Activated T-cell treated with anti-CD3 and anti-CD28 coated beads, Interleukin-2, amount 50 U/mL, for 4 hours (primary cell): ENCODE measurements around the gene DNAH1. TPM values are rescaled to one million over a fixed set of nuclear protein-coding genes. Genes with fewer than 3 reads are reported as not detected.
"Not testable (repeated sequence)": the region's sequence is repeated elsewhere in the genome, so short reads cannot be mapped to it uniquely, and the experiment has no call there.

Experiments
- ATAC-seq, 2 donors: fragments of 200-7000 bp; cut with Tn5 transposase; one replicate each; pipeline ENCODE4 v1.10.0; 2021
- DNase-seq: peaks from one replicate; pipeline ENCODE4 v3.0.0-alpha.2; 2020
- H3K27me3 Mint-ChIP-seq: one replicate; pipeline ENCODE4 v1.8.0; 2021; ENCODE audit warnings: low read depth, mixed read lengths
- H3K36me3 Mint-ChIP-seq: one replicate; pipeline ENCODE4 v1.8.0; 2022; ENCODE audit warnings: mixed read lengths; ENCODE audit not compliant: insufficient read depth
- H3K4me1 Mint-ChIP-seq: one replicate; pipeline ENCODE4 v1.8.0; 2021; ENCODE audit warnings: low read depth, mixed read lengths
- H3K4me3 Mint-ChIP-seq: one replicate; pipeline ENCODE4 v1.8.0; 2021; ENCODE audit warnings: mild to moderate bottlenecking, moderate library complexity, mixed read lengths
- H3K9me3 Mint-ChIP-seq: one replicate; pipeline ENCODE4 v1.8.0; 2021; ENCODE audit warnings: mixed read lengths
- total RNA-seq, 3 donors: library from RNA; stranded (reverse); gene quantifications; one replicate each; pipeline ENCODE4 v1.2.1, GENCODE V29; 2021

The DNAH1 gene
- total RNA-seq, 3 donors from 2014 or later = 6.4 to 8.4 (median 6.6) TPM

DNA sequence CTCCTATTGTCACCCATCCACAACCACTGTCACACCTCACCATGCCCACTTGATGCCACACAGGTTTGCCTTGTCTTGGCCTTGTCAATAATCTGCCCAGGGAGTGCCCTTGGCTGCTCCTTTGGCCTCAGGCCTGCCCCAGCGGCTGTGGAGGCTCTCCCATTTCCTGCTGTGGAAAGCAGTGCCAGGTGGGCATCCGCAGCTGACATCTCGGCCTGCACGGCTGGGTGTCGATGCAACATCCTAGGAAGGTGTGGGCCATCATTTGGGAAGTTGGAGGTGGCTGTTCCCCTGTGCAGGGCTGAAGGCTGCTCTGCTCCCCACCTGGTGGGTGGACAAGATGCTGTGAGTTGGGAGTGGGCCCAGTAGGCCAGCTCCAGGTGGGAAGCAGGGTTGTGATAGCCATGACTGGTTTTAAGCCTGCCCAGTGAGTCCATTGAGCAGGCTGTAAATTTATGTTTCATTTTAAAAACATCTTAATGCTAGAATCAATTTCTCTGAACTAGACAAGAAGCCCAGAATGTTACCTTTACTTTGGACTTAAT, 12.5 kb downstream of the DNAH1 start:
- ATAC-seq = no peak
- Mint-ChIP-seq H3K9me3 (no peaks in the 10 kb centered on the region), H3K4me3 (no peak overlapping the region), H3K36me3 (peaks cover 2% of the 10 kb centered on the region), H3K27me3 (no peaks in the 10 kb centered on the region), H3K4me1 (no peaks in the 10 kb centered on the region)
- no peak for DNase-seq

- H3K9me3 Mint-ChIP-seq = no peaks in the 10 kb centered on the region
- no peaks in the 10 kb centered on the region for H3K4me1 Mint-ChIP-seq
- DNase-seq (no peak), ATAC-seq (no peak)
- H3K27me3 Mint-ChIP-seq = no peaks in the 10 kb centered on the region
- no peak overlapping the region for H3K4me3 Mint-ChIP-seq
- peaks cover 2% of the 10 kb centered on the region for H3K36me3 Mint-ChIP-seq
These were observed 14.2 kb downstream of the DNAH1 start for GRCh38 chr3:52330194-52330805.

- ATAC-seq = no peak
- peaks cover 2% of the 10 kb centered on the region for H3K36me3 Mint-ChIP-seq
- H3K4me1 Mint-ChIP-seq = no peaks in the 10 kb centered on the region
- no peaks in the 10 kb centered on the region for H3K27me3 Mint-ChIP-seq
- no peaks in the 10 kb centered on the region for H3K9me3 Mint-ChIP-seq
- DNase-seq = no peak
- no peak overlapping the region for H3K4me3 Mint-ChIP-seq
These were observed 15.0 kb downstream of the DNAH1 start for GRCh38 chr3:52331091-52331490.

- no peaks in the 10 kb centered on the region for H3K27me3 Mint-ChIP-seq
- no peak overlapping the region for H3K4me3 Mint-ChIP-seq
- H3K36me3 Mint-ChIP-seq = peaks cover 2% of the 10 kb centered on the region
- DNase-seq (no peak), ATAC-seq (no peak)
- H3K4me1 Mint-ChIP-seq = no peaks in the 10 kb centered on the region
- H3K9me3 Mint-ChIP-seq = no peaks in the 10 kb centered on the region
These were observed 15.8 kb downstream of the DNAH1 start for GRCh38 chr3:52331906-52332305.

- H3K9me3 Mint-ChIP-seq = no peaks in the 10 kb centered on the region
- H3K4me3 Mint-ChIP-seq = no peak overlapping the region
- no peaks in the 10 kb centered on the region for H3K27me3 Mint-ChIP-seq
- DNase-seq = no peak
- H3K4me1 Mint-ChIP-seq = peaks cover 1% of the 10 kb centered on the region
- peaks cover 3% of the 10 kb centered on the region for H3K36me3 Mint-ChIP-seq
- ATAC-seq = no peak
These were observed 17.9 kb downstream of the DNAH1 start for GRCh38 chr3:52333869-52334557.

DNA sequence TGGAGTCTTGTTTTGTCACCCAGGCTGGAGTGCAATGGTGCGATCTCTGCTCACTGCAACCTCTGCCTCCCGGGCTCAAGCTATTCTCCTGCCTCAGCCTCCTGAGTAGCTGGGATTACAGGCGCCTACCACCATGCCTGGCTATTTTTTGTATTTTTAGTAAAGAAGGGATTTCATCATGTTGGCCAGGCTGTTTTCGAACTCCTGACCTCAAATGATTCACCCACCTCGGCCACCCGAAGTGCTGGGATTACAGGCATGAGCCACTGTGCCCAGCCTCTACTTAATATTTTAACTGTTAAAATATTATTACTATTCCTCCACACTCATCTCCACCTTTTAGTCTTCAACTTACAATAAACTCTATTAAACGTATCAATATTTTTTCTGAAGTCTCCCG, 22.0 kb downstream of the DNAH1 start:
- not testable (repeated sequence) for H3K4me3 Mint-ChIP-seq, ATAC-seq, H3K4me1 Mint-ChIP-seq, H3K9me3 Mint-ChIP-seq, DNase-seq, H3K27me3 Mint-ChIP-seq
- H3K36me3 Mint-ChIP-seq = peaks cover 13% of the 10 kb centered on the region

DNA sequence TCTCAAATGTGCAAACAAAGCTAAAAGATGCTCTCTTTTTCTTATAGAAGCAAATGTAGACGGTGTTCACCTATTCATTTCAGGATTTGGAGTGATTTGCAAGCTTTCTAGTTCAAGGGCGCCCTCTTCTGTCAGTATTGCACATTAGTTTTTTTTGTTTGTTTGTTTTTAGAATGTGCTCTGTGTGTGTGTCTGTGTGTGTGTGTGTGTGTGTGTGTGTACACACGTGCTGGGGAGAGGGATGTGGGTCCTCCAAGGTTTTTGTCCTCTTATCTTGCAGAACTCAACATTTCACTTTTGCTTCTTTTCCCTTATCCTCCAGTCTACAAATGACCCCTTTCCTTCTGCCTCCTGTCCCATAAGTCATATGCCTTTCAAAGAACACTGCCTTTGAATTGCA, 23.5 kb downstream of the DNAH1 start:
- Mint-ChIP-seq H3K9me3 (no peaks in the 10 kb centered on the region), H3K4me1 (peaks cover 8% of the 10 kb centered on the region), H3K36me3 (peaks cover 18% of the 10 kb centered on the region), H3K27me3 (no peaks in the 10 kb centered on the region), H3K4me3 (no peak overlapping the region)
- ATAC-seq (peak in 1 of 2 donors; percentile 52), DNase-seq (peak; percentile 24)

- DNase-seq = no peak
- Mint-ChIP-seq H3K4me3 (no peak overlapping the region), H3K4me1 (peaks cover 8% of the 10 kb centered on the region), H3K36me3 (peaks cover 18% of the 10 kb centered on the region), H3K27me3 (no peaks in the 10 kb centered on the region), H3K9me3 (no peaks in the 10 kb centered on the region)
- no peak for ATAC-seq
These were observed 25.0 kb downstream of the DNAH1 start for GRCh38 chr3:52341123-52341522.

DNA sequence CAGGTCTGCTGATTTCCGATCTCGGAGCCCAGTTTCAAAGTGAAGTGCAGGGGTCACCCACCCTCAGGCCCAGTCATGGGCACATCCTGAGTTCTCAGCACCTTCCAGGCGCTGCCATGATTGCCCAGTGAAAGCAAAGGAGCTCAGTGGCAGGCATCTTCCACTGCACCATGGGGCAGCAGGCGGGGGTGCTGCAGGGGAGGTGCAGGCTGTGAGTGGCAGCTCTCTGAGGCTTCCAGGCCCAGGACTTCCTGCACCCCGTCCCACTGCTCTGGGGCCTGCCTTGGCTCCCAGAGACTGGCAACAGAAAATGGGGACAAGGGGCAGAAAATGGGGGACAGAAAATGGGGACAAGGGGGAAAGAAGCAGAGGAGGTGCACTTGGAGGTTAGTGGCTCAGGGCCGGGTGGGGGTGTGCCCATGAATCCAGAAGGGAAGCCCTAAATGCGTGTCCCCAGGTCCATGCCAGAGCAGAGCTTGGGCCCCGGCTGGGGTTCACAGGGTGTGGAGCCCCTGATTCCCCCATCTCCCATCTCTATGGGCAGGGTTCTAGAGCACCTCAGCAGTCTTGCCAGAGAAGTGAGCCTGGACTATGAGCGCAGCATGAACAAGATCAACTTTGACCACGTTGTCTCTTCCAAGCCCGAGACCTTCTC, 28.0 kb downstream of the DNAH1 start:
- Mint-ChIP-seq H3K27me3 (no peaks in the 10 kb centered on the region), H3K4me1 (peaks cover 7% of the 10 kb centered on the region), H3K4me3 (no peak overlapping the region), H3K9me3 (no peaks in the 10 kb centered on the region), H3K36me3 (peaks cover 21% of the 10 kb centered on the region)
- DNase-seq (no peak), ATAC-seq (no peak)

DNA sequence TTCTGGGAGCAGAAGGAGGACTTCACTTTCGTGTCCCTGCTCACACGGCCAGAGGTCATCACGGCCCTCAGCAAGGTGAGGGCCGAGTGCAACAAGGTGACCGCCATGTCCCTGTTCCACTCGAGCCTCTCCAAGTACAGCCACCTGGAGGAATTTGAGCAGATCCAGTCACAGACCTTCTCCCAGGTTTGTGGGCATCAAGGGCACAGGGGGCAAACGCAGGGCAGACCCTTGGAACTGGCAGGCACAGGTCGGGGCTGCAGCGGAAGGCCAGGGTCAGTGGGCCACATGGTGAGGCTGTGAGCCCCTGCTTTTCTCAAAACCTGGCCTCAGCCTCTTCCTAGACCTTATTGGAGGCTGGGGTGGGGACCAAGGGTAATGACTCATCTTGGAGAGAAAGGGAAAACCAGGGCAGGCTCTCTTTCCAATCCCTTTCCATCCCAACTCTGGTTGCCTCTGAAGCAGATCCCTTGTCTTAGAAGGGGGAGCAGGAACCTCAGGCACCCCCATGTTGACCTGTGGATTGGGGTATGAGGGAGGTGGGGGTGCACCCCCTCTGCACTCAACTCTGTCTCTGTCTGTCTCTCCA, 29.5 kb downstream of the DNAH1 start:
- no peak for ATAC-seq

GRCh38 chr3:52346623-52347530, 30.8 kb downstream of the DNAH1 start:
- ATAC-seq (no peak), DNase-seq (no peak)
- no peaks in the 10 kb centered on the region for H3K4me1 Mint-ChIP-seq
- no peak overlapping the region for H3K4me3 Mint-ChIP-seq
- H3K9me3 Mint-ChIP-seq = no peaks in the 10 kb centered on the region
- H3K27me3 Mint-ChIP-seq = no peaks in the 10 kb centered on the region
- H3K36me3 Mint-ChIP-seq = peaks cover 24% of the 10 kb centered on the region

More for the DNA sequence above, 29.5 kb downstream of the DNAH1 start:
- H3K36me3 Mint-ChIP-seq = peaks cover 25% of the 10 kb centered on the region
- no peaks in the 10 kb centered on the region for H3K4me1 Mint-ChIP-seq
- H3K27me3 Mint-ChIP-seq = no peaks in the 10 kb centered on the region
- no peaks in the 10 kb centered on the region for H3K9me3 Mint-ChIP-seq
- no peak overlapping the region for H3K4me3 Mint-ChIP-seq
- no peak for DNase-seq

GRCh38 chr3:52347716-52348635, 31.9 kb downstream of the DNAH1 start:
- Mint-ChIP-seq H3K27me3 (no peaks in the 10 kb centered on the region), H3K9me3 (no peaks in the 10 kb centered on the region), H3K36me3 (peaks cover 18% of the 10 kb centered on the region), H3K4me1 (no peaks in the 10 kb centered on the region), H3K4me3 (no peak overlapping the region)
- no peak for ATAC-seq
- no peak for DNase-seq

- Mint-ChIP-seq H3K4me3 (no peak overlapping the region), H3K27me3 (no peaks in the 10 kb centered on the region), H3K36me3 (peaks cover 13% of the 10 kb centered on the region), H3K4me1 (no peaks in the 10 kb centered on the region), H3K9me3 (no peaks in the 10 kb centered on the region)
- ATAC-seq (no peak), DNase-seq (no peak)
These were observed 33.0 kb downstream of the DNAH1 start for GRCh38 chr3:52349131-52349530.
